Cardiac muscle cell (in vitro differentiated cells and primary cell): ENCODE results near the gene POLR2M. TPM values are rescaled to one million over a fixed set of nuclear protein-coding genes. Genes with fewer than 3 reads are reported as not detected.

ENCODE experiments used
- DNase-seq, 2 donors: peaks; one replicate each; pipeline versions ENCODE4 v3.0.0 to v3.0.0-alpha.2; 2010 to 2017; ENCODE audit warnings: low read depth in 1 of 2, low spot score in 1 of 2
- H3K27ac ChIP-seq: fragments of 200-600 bp; sonication (generic); 2 replicates; pipeline ENCODE4 v1.5.1; 2016
- H3K27me3 ChIP-seq: fragments of 200-600 bp; sonication (generic); 2 replicates; pipeline ENCODE4 v1.6.0; 2016; ENCODE audit warnings: control low read depth
- H3K36me3 ChIP-seq: fragments of 200-600 bp; sonication (generic); 2 replicates; pipeline ENCODE4 v1.5.1; 2016; ENCODE audit warnings: control low read depth
- H3K4me1 ChIP-seq: fragments of 200-600 bp; sonication (generic); 2 replicates; pipeline ENCODE4 v1.8.1; 2017; ENCODE audit warnings: low read depth, mild to moderate bottlenecking, mixed run types
- H3K4me3 ChIP-seq: fragments of 200-600 bp; sonication (generic); 2 replicates; pipeline ENCODE4 v1.5.1; 2016; ENCODE audit warnings: mild to moderate bottlenecking
- H3K9me3 ChIP-seq: fragments of 200-600 bp; sonication (generic); 2 replicates; pipeline ENCODE4 v1.5.1; 2017; ENCODE audit warnings: low read depth, mild to moderate bottlenecking, control low read depth
- CTCF ChIP-seq: IDR thresholded peaks from 2 replicates; pipeline ENCODE4 v1.5.1; 2012; ENCODE audit warnings: low read depth, mild to moderate bottlenecking, low read length
- polyA plus RNA-seq: library from polyadenylated mRNA; unstranded; fragments of >200 nt; fragmentation: Nextera tagmentation; extraction: Ambion mirVana; gene quantifications from 2 replicates; pipeline ENCODE4 v1.2.1, GENCODE V29; 2016
- total RNA-seq: library from RNA; depleted of rRNA; stranded (reverse); fragments of >200 nt; gene quantifications from 2 replicates; pipeline ENCODE4 v1.2.3, GENCODE V29; 2016

Gene POLR2M
- total and polyA plus RNA-seq, 2 experiments from 2014 or later, result 24.9 to 225 TPM

GRCh38 chr15:57665194-57665593 lies 41.3 kb upstream of the POLR2M start:
- no peak for TF ChIP-seq CTCF
- DNase-seq, result no peak

DNA sequence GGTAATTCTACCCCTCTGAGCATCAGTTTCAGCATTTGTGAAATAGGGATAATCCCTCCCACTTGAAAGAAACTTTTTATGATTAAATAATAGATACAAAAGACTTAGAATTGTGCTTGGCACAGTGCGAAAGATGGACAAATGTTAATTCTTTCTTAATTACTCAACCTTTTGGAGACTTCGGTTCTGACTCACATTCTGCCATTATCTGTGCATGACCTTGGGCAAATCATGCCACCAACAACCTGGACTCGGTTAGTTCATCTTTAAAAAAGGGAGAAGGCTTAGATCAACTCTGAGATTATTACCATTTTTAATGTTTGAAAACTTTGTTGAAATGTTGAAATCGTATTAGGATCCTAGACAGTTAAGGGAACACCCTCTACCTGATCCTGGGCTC lies 40.6 kb upstream of the POLR2M start:
- Histone ChIP-seq H3K4me1 (peaks cover 8% of the 10 kb centered on the region), H3K36me3 (peaks cover 5% of the 10 kb centered on the region), H3K9me3 (no peaks in the 10 kb centered on the region), H3K27me3 (no peaks in the 10 kb centered on the region), H3K27ac (no peak overlapping the region), H3K4me3 (no peak overlapping the region)
- no peak for DNase-seq
- TF ChIP-seq CTCF, result no peak

More at GRCh38 chr15:57665194-57665593, 41.3 kb upstream of the POLR2M start:
- Histone ChIP-seq H3K27ac (no peak overlapping the region), H3K36me3 (peaks cover 8% of the 10 kb centered on the region), H3K4me1 (peaks cover 8% of the 10 kb centered on the region), H3K4me3 (no peak overlapping the region), H3K27me3 (no peaks in the 10 kb centered on the region), H3K9me3 (no peaks in the 10 kb centered on the region)

- H3K27ac ChIP-seq, result no peak overlapping the region
Observed at GRCh38 chr15:57667171-57667849, 39.2 kb upstream of the POLR2M start.

DNA sequence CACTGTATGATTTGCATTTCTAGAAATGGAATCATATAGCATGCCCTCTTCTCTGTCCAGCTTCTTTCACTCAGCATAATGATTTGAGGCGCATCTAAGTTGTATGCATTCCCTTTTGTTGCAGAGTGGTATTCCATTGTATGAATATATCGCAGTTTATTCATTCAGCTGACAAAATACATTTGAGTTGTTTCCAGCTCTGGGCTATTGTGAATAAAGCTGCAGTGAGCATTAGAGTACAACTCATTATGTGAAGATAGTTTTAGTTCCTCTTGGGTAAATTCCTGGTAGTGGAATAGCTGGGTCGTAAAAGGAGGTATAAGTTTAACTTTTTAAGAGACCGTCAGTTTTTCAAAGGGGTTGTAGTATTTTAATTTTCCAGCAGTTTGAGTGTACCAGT lies 38.5 kb upstream of the POLR2M start:
- Histone ChIP-seq H3K27ac (no peak overlapping the region), H3K4me1 (no peaks in the 10 kb centered on the region), H3K36me3 (no peaks in the 10 kb centered on the region), H3K27me3 (no peaks in the 10 kb centered on the region), H3K4me3 (no peak overlapping the region), H3K9me3 (no peaks in the 10 kb centered on the region)
- no peak for TF ChIP-seq CTCF
- no peak for DNase-seq

More at GRCh38 chr15:57667171-57667849, 39.2 kb upstream of the POLR2M start:
- no peaks in the 10 kb centered on the region for H3K36me3 ChIP-seq
- H3K4me1 ChIP-seq, result peaks cover under 1% of the 10 kb centered on the region
- H3K27me3 ChIP-seq, result no peaks in the 10 kb centered on the region
- TF ChIP-seq CTCF, result peak; percentile 61
- H3K9me3 ChIP-seq, result no peaks in the 10 kb centered on the region
- DNase-seq, result peak; percentile 13 to 82
- no peak overlapping the region for H3K4me3 ChIP-seq

DNA sequence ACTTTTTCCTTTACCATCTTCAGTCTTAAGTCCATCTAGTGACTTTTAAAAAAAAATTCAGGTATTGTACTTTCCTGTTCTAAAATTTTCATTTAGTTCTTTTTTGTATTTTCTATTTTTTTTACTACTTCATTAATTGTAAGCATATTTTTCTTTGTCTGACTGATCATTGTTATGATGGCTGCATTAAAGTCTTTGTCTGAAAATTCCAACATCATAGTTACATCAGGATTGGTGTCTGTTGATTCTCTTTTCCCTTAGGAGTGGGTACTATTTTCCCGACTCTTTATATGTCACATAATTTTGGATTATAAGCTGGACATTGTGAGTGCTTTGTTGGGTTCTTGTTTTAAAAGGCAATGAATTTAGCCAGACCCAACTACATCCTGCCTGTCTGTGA lies 34.9 kb upstream of the POLR2M start:
- no peak for DNase-seq
- no peaks in the 10 kb centered on the region for H3K4me1 ChIP-seq
- H3K36me3 ChIP-seq, result peaks cover 10% of the 10 kb centered on the region
- H3K9me3 ChIP-seq, result no peaks in the 10 kb centered on the region
- no peaks in the 10 kb centered on the region for H3K27me3 ChIP-seq
- H3K4me3 ChIP-seq, result no peak overlapping the region
- no peak overlapping the region for H3K27ac ChIP-seq
- TF ChIP-seq CTCF, result no peak
